ENCODE measurements around the gene CDYL. TPM values are rescaled to one million over a fixed set of nuclear protein-coding genes. Genes with fewer than 3 reads are reported as not detected.

The CDYL gene
- total RNA-seq, 1 donor from 2014 or later, result 27.2 TPM

GRCh38 chr6:4965562-4966389, 189.6 kb downstream of the CDYL start:
- ATAC-seq (ENCODE audit: poor library complexity), result no peak
- no peak for DNase-seq
- intact Hi-C loops (cut with DNase I), result no loop called here

- DNase-seq, result no peak
- no peak for ATAC-seq (ENCODE audit: poor library complexity)
- intact Hi-C loops (cut with DNase I), result no loop called here
Observed at GRCh38 chr6:4967301-4968030, 191.3 kb downstream of the CDYL start.

- ATAC-seq (ENCODE audit: poor library complexity), result no peak
- intact Hi-C loops (cut with DNase I), result no loop called here
- DNase-seq, result no peak
Observed at GRCh38 chr6:4969609-4970285, 193.5 kb downstream of the CDYL start.

- intact Hi-C loops (cut with DNase I), result no loop called here
- no peak for DNase-seq
- no peak for ATAC-seq (ENCODE audit: poor library complexity)
Observed at GRCh38 chr6:4970739-4971395, 194.7 kb downstream of the CDYL start.

- DNase-seq (no peak), ATAC-seq (ENCODE audit: poor library complexity) (no peak)
- intact Hi-C loops (cut with DNase I), result no loop called here
Observed at GRCh38 chr6:4971851-4972250, 195.6 kb downstream of the CDYL start.

GRCh38 chr6:4972438-4972837, 196.2 kb downstream of the CDYL start:
- intact Hi-C loops (cut with DNase I), result no loop called here
- no peak for DNase-seq
- ATAC-seq (ENCODE audit: poor library complexity), result no peak

- ATAC-seq (ENCODE audit: poor library complexity), result no peak
- no peak for DNase-seq
- intact Hi-C loops (cut with DNase I), result no loop called here
Observed at GRCh38 chr6:4973415-4973814, 197.2 kb downstream of the CDYL start.

- peak; percentile 62 for ATAC-seq (ENCODE audit: poor library complexity)
- intact Hi-C loops (cut with DNase I), result no loop called here
- peak; percentile 49 for DNase-seq
Observed at GRCh38 chr6:4973982-4974745, 198.0 kb downstream of the CDYL start.

GRCh38 chr6:4974962-4975361, 198.8 kb downstream of the CDYL start:
- no peak for ATAC-seq (ENCODE audit: poor library complexity)
- intact Hi-C loops (cut with DNase I), result no loop called here
- DNase-seq, result no peak

GRCh38 chr6:4975506-4975905, 199.3 kb downstream of the CDYL start:
- intact Hi-C loops (cut with DNase I), result no loop called here
- DNase-seq (no peak), ATAC-seq (ENCODE audit: poor library complexity) (no peak)

- no peak for ATAC-seq (ENCODE audit: poor library complexity)
- no peak for DNase-seq
- intact Hi-C loops (cut with DNase I), result no loop called here
Observed at GRCh38 chr6:4977468-4977867, 201.3 kb downstream of the CDYL start.

GRCh38 chr6:4979426-4979825, 203.2 kb downstream of the CDYL start:
- no peak for ATAC-seq (ENCODE audit: poor library complexity)
- intact Hi-C loops (cut with DNase I), result no loop called here
- DNase-seq, result no peak

GRCh38 chr6:4981761-4982160, 205.6 kb downstream of the CDYL start:
- ATAC-seq (ENCODE audit: poor library complexity) (no peak), DNase-seq (no peak)
- intact Hi-C loops (cut with DNase I), result no loop called here

- intact Hi-C loops (cut with DNase I), result no loop called here
- no peak for ATAC-seq (ENCODE audit: poor library complexity)
- DNase-seq, result no peak
Observed at GRCh38 chr6:4983322-4983721, 207.1 kb downstream of the CDYL start.

- intact Hi-C loops (cut with DNase I), result no loop called here
- no peak for ATAC-seq (ENCODE audit: poor library complexity)
- no peak for DNase-seq
Observed at GRCh38 chr6:4986999-4987398, 210.8 kb downstream of the CDYL start.

GRCh38 chr6:4987432-4987831, 211.2 kb downstream of the CDYL start:
- no peak for ATAC-seq (ENCODE audit: poor library complexity)
- intact Hi-C loops (cut with DNase I), result no loop called here
- DNase-seq, result no peak

GRCh38 chr6:4994741-4995140, 218.5 kb downstream of the CDYL start:
- DNase-seq (no peak), ATAC-seq (ENCODE audit: poor library complexity) (no peak)
- intact Hi-C loops (cut with DNase I), result no loop called here

GRCh38 chr6:4997862-4998261, 221.7 kb downstream of the CDYL start:
- no peak for ATAC-seq (ENCODE audit: poor library complexity)
- intact Hi-C loops (cut with DNase I), result no loop called here
- no peak for DNase-seq

- intact Hi-C loops (cut with DNase I), result no loop called here
- DNase-seq, result no peak
- no peak for ATAC-seq (ENCODE audit: poor library complexity)
Observed at GRCh38 chr6:4999586-4999985, 223.4 kb downstream of the CDYL start.

Measured in Right ventricle myocardium superior (tissue), 1 donor.